Neural progenitor cell (in vitro differentiated cells): ENCODE results near the gene CHD5. TPM values are rescaled to one million over a fixed set of nuclear protein-coding genes. Genes with fewer than 3 reads are reported as not detected.

Experiments used
- DNase-seq: peaks from one replicate; pipeline ENCODE4 v3.0.0-alpha.2; 2016; ENCODE audit warnings: low spot score
- H2AFZ ChIP-seq: fragments of 200-600 bp; sonication (generic); replicated peaks from 2 replicates; pipeline ENCODE4 v1.6.1; 2016; ENCODE audit warnings: antibody characterized with exemption
- H3F3A ChIP-seq: fragments of 200-600 bp; sonication (generic); 2 replicates; pipeline ENCODE4 v1.6.1; 2016; ENCODE audit warnings: antibody characterized with exemption, low read depth
- H3K27ac ChIP-seq: fragments of 200-600 bp; sonication (generic); 2 replicates; pipeline ENCODE4 v1.5.1; 2016; ENCODE audit warnings: mild to moderate bottlenecking
- H3K27me3 ChIP-seq: fragments of 200-600 bp; sonication (generic); 2 replicates; pipeline ENCODE4 v1.6.1; 2016; ENCODE audit warnings: mild to moderate bottlenecking, moderate library complexity
- H3K36me3 ChIP-seq: fragments of 200-600 bp; sonication (generic); 2 replicates; pipeline ENCODE4 v1.5.1; 2016
- H3K4me1 ChIP-seq: fragments of 200-600 bp; sonication (generic); 2 replicates; pipeline ENCODE4 v1.6.1; 2016; ENCODE audit warnings: mixed run types
- H3K4me2 ChIP-seq: fragments of 200-600 bp; sonication (generic); 2 replicates; pipeline ENCODE4 v1.6.1; 2016
- H3K4me3 ChIP-seq: fragments of 200-600 bp; sonication (generic); 2 replicates; pipeline ENCODE4 v1.5.1; 2016
- H3K79me2 ChIP-seq: fragments of 200-600 bp; sonication (generic); 2 replicates; pipeline ENCODE4 v1.6.1; 2016; ENCODE audit warnings: low read depth
- H3K9ac ChIP-seq: fragments of 200-600 bp; sonication (generic); 2 replicates; pipeline ENCODE4 v1.6.1; 2016
- H3K9me3 ChIP-seq: fragments of 200-600 bp; sonication (generic); 2 replicates; pipeline ENCODE4 v1.5.1; 2016; ENCODE audit warnings: low read depth
- H4K20me1 ChIP-seq: fragments of 200-600 bp; sonication (generic); 2 replicates; pipeline ENCODE4 v1.6.1; 2016; ENCODE audit warnings: low read depth
- H3K27ac Mint-ChIP-seq: 3 replicates; pipeline ENCODE4 v1.8.0; 2021; ENCODE audit warnings: mixed read lengths
- H3K27me3 Mint-ChIP-seq: 2 replicates; pipeline ENCODE4 v1.8.0; 2022; ENCODE audit warnings: low read depth, mild to moderate bottlenecking, inconsistent platforms, moderate library complexity, mixed read lengths; ENCODE audit not compliant: insufficient read depth
- H3K36me3 Mint-ChIP-seq: 3 replicates; pipeline ENCODE4 v1.8.0; 2021; ENCODE audit warnings: mixed read lengths
- H3K4me1 Mint-ChIP-seq: 3 replicates; pipeline ENCODE4 v1.8.0; 2021; ENCODE audit warnings: mixed read lengths
- H3K4me3 Mint-ChIP-seq: 3 replicates; pipeline ENCODE4 v1.8.0; 2021; ENCODE audit warnings: mild to moderate bottlenecking, moderate library complexity, mixed read lengths
- H3K9me3 Mint-ChIP-seq: 3 replicates; pipeline ENCODE4 v1.8.0; 2020; ENCODE audit warnings: mixed read lengths
- CTCF ChIP-seq: fragments of 200-600 bp; sonication (generic); IDR thresholded peaks from 2 replicates; pipeline ENCODE4 v1.5.1; 2017; ENCODE audit warnings: antibody characterized with exemption, mild to moderate bottlenecking
- EZH2 ChIP-seq: fragments of 200-600 bp; sonication (generic); IDR thresholded peaks from 2 replicates; pipeline ENCODE4 v1.6.1; 2017; ENCODE audit warnings: antibody characterized with exemption, mild to moderate bottlenecking, moderate library complexity
- EZH2phosphoT487 ChIP-seq: fragments of 200-600 bp; sonication (generic); IDR thresholded peaks from 2 replicates; pipeline ENCODE4 v1.6.1; 2017; ENCODE audit warnings: antibody characterized with exemption
- total RNA-seq: library from RNA; depleted of rRNA; stranded (reverse); fragments of >200 nt; gene quantifications from 2 replicates; pipeline ENCODE4 v1.2.3, GENCODE V29; 2015; ENCODE audit warnings: low replicate concordance

Gene CHD5
- total RNA-seq, 1 donor from 2014 or later = 0.17 TPM

- no peaks in the 10 kb centered on the region for H3K9me3 Mint-ChIP-seq
Observed at GRCh38 chr1:6126028-6126427, 54.1 kb downstream of the CHD5 start.

GRCh38 chr1:6125366-6125765 lies 54.8 kb downstream of the CHD5 start:
- no peak overlapping the region for H3K4me3 ChIP-seq
- no peak overlapping the region for H2AFZ ChIP-seq
- H3K4me2 ChIP-seq = no peak overlapping the region
- Mint-ChIP-seq H3K9me3 (no peaks in the 10 kb centered on the region), H3K4me3 (no peak overlapping the region), H3K36me3 (no peaks in the 10 kb centered on the region), H3K27me3 (peaks cover 18% of the 10 kb centered on the region), H3K4me1 (peaks cover 4% of the 10 kb centered on the region), H3K27ac (no peak overlapping the region)
- H3K9me3 ChIP-seq = no peaks in the 10 kb centered on the region
- H3F3A ChIP-seq = no peaks in the 10 kb centered on the region
- TF ChIP-seq CTCF (no peak), EZH2phosphoT487 (no peak), EZH2 (no peak)
- DNase-seq = no peak
- H4K20me1 ChIP-seq = no peaks in the 10 kb centered on the region
- peaks cover 4% of the 10 kb centered on the region for H3K4me1 ChIP-seq
- H3K27ac ChIP-seq = no peak overlapping the region
- H3K9ac ChIP-seq = no peak overlapping the region
- no peaks in the 10 kb centered on the region for H3K36me3 ChIP-seq
- H3K79me2 ChIP-seq = no peaks in the 10 kb centered on the region
- peaks cover 16% of the 10 kb centered on the region for H3K27me3 ChIP-seq

More at GRCh38 chr1:6126028-6126427, 54.1 kb downstream of the CHD5 start:
- Mint-ChIP-seq H3K4me3 (peak overlapping the region; percentile 64), H3K27ac (no peak overlapping the region), H3K27me3 (peaks cover 18% of the 10 kb centered on the region), H3K4me1 (peaks cover 4% of the 10 kb centered on the region), H3K36me3 (no peaks in the 10 kb centered on the region)
- no peak for DNase-seq
- TF ChIP-seq EZH2phosphoT487 = no peak
- no peak for TF ChIP-seq EZH2
- no peak for TF ChIP-seq CTCF
- Histone ChIP-seq H3K4me2 (no peak overlapping the region), H3K4me1 (peaks cover 4% of the 10 kb centered on the region), H2AFZ (no peak overlapping the region), H3K4me3 (no peak overlapping the region), H3K27me3 (peaks cover 16% of the 10 kb centered on the region), H4K20me1 (no peaks in the 10 kb centered on the region), H3F3A (no peaks in the 10 kb centered on the region), H3K9ac (no peak overlapping the region), H3K27ac (no peak overlapping the region), H3K9me3 (no peaks in the 10 kb centered on the region), H3K36me3 (no peaks in the 10 kb centered on the region), H3K79me2 (no peaks in the 10 kb centered on the region)

- Histone ChIP-seq H3F3A (no peaks in the 10 kb centered on the region), H3K27me3 (peaks cover 16% of the 10 kb centered on the region), H4K20me1 (no peaks in the 10 kb centered on the region), H3K4me1 (peaks cover 4% of the 10 kb centered on the region), H3K9me3 (no peaks in the 10 kb centered on the region), H3K4me2 (no peak overlapping the region), H2AFZ (no peak overlapping the region), H3K36me3 (no peaks in the 10 kb centered on the region), H3K9ac (no peak overlapping the region), H3K4me3 (no peak overlapping the region), H3K79me2 (no peaks in the 10 kb centered on the region), H3K27ac (no peak overlapping the region)
- Mint-ChIP-seq H3K4me1 (peaks cover 4% of the 10 kb centered on the region), H3K9me3 (no peaks in the 10 kb centered on the region), H3K27me3 (peaks cover 18% of the 10 kb centered on the region), H3K27ac (no peak overlapping the region), H3K4me3 (no peak overlapping the region), H3K36me3 (no peaks in the 10 kb centered on the region)
- TF ChIP-seq EZH2 (no peak), CTCF (no peak), EZH2phosphoT487 (no peak)
- no peak for DNase-seq
Observed at GRCh38 chr1:6124746-6125365, 55.3 kb downstream of the CHD5 start.
